ENCODE results near the gene NBAS.

DNA sequence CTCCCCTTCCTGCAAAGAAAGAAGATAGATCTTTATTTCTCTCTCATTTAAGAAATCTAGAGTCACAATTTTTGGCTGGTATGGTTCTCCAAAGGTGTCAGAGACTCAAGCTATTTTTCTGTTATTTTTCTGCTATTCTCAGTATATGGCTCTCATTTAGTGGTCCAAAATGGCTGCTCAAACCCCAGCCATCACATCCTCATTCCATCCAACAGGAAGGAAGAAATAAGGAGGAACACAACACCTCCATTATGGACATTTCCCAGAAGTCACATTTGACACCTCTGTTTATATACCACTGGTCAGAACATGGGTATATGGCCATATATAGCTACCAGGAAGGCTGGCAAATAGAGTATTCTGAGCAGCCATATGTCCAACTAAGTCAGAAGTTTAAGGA, 23.2 kb upstream of the NBAS start:
- TF ChIP-seq, protein P1, sequence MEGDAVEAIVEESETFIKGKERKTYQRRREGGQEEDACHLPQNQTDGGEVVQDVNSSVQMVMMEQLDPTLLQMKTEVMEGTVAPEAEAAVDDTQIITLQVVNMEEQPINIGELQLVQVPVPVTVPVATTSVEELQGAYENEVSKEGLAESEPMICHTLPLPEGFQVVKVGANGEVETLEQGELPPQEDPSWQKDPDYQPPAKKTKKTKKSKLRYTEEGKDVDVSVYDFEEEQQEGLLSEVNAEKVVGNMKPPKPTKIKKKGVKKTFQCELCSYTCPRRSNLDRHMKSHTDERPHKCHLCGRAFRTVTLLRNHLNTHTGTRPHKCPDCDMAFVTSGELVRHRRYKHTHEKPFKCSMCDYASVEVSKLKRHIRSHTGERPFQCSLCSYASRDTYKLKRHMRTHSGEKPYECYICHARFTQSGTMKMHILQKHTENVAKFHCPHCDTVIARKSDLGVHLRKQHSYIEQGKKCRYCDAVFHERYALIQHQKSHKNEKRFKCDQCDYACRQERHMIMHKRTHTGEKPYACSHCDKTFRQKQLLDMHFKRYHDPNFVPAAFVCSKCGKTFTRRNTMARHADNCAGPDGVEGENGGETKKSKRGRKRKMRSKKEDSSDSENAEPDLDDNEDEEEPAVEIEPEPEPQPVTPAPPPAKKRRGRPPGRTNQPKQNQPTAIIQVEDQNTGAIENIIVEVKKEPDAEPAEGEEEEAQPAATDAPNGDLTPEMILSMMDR (IDR thresholded peaks at IDR 0.05) = no peak
- TF ChIP-seq, protein P2, sequence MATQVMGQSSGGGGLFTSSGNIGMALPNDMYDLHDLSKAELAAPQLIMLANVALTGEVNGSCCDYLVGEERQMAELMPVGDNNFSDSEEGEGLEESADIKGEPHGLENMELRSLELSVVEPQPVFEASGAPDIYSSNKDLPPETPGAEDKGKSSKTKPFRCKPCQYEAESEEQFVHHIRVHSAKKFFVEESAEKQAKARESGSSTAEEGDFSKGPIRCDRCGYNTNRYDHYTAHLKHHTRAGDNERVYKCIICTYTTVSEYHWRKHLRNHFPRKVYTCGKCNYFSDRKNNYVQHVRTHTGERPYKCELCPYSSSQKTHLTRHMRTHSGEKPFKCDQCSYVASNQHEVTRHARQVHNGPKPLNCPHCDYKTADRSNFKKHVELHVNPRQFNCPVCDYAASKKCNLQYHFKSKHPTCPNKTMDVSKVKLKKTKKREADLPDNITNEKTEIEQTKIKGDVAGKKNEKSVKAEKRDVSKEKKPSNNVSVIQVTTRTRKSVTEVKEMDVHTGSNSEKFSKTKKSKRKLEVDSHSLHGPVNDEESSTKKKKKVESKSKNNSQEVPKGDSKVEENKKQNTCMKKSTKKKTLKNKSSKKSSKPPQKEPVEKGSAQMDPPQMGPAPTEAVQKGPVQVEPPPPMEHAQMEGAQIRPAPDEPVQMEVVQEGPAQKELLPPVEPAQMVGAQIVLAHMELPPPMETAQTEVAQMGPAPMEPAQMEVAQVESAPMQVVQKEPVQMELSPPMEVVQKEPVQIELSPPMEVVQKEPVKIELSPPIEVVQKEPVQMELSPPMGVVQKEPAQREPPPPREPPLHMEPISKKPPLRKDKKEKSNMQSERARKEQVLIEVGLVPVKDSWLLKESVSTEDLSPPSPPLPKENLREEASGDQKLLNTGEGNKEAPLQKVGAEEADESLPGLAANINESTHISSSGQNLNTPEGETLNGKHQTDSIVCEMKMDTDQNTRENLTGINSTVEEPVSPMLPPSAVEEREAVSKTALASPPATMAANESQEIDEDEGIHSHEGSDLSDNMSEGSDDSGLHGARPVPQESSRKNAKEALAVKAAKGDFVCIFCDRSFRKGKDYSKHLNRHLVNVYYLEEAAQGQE (IDR thresholded peaks at IDR 0.05; ENCODE audit: insufficient read depth in 1 of 2, low read depth in 2 of 2, low read length in 1 of 2) = no peak

Data from Panc1 (cell line).